CD4-positive, alpha-beta T cell treated with Interleukin-10 for 1 hour (primary cell): Measurements from ENCODE around the gene OTUD1.

ENCODE experiments used
- DNase-seq: peaks from one replicate; pipeline ENCODE4 v3.0.0-alpha.2; 2020

OTUD1 gene

GRCh38 chr10:23422003-23422411, 16.9 kb upstream of the OTUD1 start:
- DNase-seq = no peak

DNA sequence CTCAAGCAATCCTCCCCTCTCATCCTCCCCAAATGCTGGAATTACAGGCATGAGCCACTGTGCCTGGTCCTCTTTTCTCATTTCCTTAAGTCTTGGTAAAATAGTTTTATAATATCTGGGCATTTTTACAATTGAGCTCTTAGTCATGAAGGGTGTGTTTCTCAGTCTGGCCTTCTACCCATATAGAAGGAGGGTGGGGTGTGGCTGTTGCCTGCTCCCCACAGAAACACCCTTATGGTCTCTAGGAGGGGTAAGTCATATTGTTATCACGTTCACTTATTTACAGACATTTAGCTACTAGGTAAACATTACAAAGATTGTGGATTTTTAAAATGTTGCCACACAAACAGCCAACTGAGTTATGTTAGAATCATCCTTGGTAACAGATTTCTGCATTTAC, 6.7 kb upstream of the OTUD1 start:
- no peak for DNase-seq

GRCh38 chr10:23432639-23433038, 6.2 kb upstream of the OTUD1 start:
- DNase-seq = peak; percentile 24

- DNase-seq = no peak
These were observed 5.2 kb upstream of the OTUD1 start for GRCh38 chr10:23433701-23434100.

GRCh38 chr10:23435378-23435777, 3.5 kb upstream of the OTUD1 start:
- no peak for DNase-seq

GRCh38 chr10:23436983-23437382, 1.9 kb upstream of the OTUD1 start:
- DNase-seq = no peak

- no peak for DNase-seq
These were observed 820 bp upstream of the OTUD1 start for GRCh38 chr10:23437963-23438546.

DNA sequence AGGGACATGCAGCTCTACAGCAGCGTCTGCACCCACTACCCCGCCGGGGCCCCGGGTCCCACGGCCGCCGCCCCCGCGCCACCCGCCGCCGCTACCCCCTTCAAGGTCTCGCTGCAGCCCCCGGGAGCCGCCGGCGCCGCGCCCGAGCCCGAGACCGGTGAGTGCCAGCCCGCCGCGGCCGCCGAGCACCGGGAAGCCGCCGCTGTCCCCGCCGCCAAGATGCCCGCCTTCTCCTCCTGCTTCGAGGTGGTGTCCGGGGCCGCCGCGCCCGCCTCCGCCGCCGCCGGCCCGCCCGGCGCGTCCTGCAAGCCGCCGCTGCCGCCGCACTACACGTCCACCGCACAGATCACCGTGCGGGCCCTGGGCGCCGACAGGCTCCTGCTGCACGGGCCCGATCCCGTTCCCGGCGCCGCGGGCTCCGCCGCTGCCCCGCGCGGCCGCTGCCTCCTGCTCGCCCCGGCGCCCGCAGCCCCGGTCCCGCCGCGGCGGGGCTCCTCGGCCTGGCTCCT, 631 bp downstream of the OTUD1 start:
- DNase-seq = no peak

DNA sequence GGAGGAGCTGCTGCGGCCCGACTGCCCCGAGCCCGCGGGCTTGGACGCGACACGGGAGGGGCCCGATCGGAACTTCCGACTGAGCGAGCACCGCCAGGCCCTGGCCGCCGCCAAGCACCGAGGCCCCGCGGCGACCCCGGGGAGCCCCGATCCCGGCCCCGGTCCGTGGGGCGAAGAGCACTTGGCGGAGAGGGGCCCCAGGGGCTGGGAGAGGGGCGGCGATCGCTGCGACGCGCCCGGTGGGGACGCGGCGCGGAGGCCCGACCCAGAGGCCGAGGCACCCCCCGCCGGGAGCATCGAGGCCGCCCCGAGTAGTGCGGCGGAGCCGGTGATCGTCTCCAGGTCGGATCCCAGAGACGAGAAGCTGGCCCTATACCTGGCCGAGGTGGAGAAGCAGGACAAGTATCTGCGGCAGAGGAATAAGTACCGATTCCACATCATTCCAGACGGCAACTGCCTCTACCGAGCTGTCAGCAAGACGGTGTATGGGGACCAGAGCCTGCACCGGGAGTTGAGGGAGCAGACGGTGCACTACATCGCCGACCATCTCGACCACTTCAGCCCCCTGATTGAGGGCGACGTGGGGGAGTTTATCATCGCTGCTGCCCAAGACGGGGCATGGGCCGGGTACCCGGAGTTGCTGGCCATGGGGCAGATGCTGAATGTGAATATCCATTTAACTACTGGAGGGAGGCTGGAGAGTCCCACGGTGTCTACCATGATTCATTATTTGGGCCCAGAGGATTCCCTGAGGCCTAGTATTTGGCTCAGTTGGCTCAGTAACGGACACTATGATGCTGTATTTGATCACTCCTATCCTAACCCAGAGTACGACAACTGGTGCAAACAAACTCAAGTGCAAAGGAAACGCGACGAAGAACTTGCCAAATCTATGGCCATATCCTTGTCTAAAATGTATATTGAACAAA, 1.4 kb downstream of the OTUD1 start:
- peak; percentile 19 for DNase-seq

- DNase-seq = no peak
These were observed 2.4 kb downstream of the OTUD1 start for GRCh38 chr10:23441251-23441650.

- DNase-seq = no peak
These were observed 4.1 kb downstream of the OTUD1 start for GRCh38 chr10:23442936-23443335.

DNA sequence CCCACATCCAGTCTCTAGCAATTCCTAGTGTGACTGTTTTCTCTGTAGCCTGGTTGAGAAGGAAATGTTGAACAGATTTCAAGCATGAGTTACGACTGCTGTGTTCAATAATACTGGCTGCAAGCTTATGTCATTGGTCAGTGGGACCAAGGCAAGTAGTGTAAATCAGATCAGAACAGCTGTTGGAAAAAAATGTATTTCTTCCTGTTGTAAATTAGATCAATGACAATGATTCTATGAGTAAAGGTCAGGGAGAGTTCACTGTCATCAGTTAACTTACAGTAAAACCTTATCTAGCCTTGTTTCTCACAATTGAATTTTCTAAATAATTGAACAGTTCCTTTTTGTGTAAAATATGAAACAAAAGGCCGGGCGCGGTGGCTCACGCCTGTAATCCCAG, 6.7 kb downstream of the OTUD1 start:
- DNase-seq = no peak

GRCh38 chr10:23448323-23448722, 9.4 kb downstream of the OTUD1 start:
- no peak for DNase-seq

DNA sequence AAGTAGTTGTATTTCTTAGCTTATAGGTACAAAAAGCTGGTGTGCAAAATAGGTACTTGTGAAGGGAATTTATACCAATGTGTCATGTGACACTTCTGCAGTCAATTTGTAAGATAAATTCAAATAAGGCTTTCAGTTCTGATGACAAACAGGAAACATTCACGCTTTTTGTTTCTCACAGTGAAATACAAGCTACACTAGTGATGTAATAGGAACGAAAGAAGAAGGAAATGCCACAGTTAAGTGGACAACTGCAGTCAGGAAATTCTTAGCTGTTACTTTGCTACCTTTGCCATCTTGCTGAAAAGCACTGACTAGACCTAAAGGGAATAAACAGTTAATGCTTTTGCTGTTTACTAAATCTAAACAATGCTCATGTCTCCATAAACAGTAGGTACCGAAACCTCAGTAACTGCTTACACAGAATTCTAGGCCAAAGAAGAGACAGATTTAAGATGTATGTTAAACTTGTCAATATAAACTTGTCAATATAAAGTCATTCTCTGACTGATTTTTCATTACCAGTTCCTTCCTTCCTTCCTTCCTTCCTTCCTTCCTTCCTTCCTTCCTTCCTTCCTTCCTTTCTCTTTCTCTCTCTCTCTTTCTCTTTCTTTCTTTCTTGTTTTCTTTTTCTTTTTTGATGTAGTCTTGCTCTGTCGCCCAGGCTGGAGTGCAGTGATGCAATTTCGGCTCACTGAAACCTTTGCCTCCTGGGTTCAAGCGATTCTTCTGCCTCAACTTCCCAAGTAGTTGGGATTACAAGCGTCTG, 10.1 kb downstream of the OTUD1 start:
- DNase-seq = peak; percentile 20

DNA sequence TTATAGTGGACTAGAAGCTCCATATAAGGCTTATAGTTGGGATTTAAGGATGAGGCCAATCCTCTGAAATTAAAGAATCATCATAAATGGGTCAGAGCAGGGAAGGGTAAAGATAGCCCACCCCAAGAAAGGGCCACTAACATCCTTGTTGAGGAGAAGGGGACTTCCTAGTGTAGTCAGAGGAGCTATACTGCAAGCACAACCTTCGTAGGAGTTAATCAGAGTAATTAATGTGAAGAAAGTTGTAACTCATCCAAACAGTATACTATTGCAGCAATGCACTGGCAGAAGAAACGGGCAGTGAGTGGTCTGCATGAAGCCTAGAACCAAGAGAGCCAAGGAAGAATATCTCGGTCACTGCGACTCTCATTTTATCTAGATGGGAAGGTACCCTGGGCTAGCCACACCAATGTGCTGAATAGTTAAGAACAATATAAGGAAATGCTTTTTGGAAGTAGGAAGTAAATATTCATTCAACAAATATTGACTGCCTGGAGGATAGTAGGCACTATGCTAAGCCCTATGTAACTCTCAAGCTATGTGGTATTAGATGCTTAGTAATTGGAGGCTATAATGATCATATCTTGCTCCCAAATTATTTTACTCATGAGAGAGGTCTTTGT, 13.3 kb downstream of the OTUD1 start:
- no peak for DNase-seq

- no peak for DNase-seq
These were observed 14.6 kb downstream of the OTUD1 start for GRCh38 chr10:23453465-23453864.

DNA sequence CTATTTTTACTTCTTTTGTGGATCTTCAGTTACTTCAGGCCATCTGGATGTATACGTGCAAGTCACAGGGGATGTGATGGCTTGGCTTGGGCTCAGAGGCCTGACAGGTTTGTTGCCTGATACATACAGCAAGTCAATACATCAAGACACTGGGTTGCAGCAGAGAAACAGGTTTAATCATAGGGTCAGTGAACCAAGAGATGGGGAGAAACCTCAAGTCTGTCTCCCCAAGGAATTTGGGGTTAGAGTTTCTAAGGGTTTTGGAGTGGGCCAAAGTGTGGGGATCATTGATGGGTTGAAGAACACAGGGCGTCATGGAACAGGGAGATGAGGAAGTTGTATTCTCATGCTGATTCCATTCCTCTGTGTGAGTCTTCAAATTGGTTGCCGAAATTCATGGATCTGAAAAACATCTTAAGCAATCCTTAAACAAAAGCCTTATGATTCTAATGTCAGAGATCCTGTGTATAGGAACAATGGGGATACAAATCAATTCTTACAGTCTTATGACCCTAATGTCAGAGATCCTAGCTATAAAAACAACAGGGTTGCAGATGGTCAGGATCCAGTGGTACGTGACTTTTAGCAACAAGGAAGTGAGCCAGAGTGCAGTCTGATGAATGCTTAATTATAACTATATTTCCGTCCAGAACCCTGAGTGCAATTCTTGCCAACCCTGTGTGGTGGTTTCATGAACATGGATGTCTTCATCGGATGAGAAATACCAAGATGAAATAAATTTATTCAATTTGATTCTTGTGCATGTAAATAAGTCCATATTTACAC, 18.9 kb downstream of the OTUD1 start:
- no peak for DNase-seq

GRCh38 chr10:23459308-23459939, 20.5 kb downstream of the OTUD1 start:
- no peak for DNase-seq

DNA sequence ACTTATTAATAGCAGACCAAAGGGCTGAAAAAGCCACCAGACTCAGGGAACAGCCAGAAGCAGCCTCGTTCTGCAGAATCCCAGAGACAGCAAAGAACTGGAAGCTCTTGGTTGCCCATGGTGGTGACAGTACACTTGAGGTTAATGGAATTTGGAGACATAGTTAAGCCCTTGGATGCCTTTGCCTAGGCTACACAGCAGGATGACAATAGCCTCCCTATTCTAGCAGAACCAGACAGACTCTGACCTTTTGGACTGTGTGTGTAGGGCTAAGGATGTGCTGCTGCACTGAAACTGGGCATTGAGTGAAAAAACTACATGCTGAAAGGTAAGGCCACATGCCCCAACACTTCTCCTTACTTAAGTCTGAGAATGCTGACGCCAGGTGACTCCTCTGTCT, 22.7 kb downstream of the OTUD1 start:
- DNase-seq = no peak

DNA sequence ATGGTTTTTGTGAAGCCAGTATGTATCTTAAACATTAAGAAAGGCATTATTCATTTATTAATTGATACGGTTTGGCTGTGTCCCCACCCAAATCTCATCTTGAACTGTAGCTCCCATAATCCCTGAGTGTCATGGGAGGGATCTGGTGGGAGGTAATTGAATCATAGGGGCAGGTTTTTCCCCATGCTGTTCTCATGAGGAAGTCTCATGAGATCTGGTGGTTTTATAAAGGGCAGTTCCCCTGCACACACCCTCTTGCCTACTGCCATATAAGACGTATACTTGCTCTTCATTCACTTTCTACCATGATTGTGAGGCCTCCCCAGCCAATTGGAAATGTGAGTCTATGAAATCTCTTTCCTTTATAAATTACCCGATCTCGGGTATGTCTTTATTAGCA, 28.1 kb downstream of the OTUD1 start:
- DNase-seq = no peak

DNA sequence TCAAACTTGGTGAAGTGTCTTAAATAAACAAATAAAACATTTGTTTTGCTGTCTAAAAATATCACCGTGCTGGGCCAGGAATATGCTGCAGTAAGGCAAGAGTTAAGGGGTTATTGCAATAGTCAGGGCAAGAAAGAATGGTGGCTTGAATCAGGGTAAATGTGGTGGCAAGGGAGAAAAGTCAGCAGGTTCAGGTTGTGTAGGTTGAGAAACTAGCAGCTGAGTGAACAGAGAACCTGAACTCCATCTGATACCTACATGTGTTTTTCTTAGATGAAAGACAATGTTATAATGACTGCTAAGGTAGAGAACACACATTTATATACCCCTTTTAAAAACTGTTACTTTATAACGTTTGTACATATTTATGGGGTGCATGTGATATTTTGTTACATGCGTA, 28.7 kb downstream of the OTUD1 start:
- DNase-seq = no peak
